Amniotic epithelial cell (primary cell): Measurements from ENCODE around the gene YIPF4.
"Not testable (repeated sequence)": the region's sequence is repeated elsewhere in the genome, so short reads cannot be mapped to it uniquely, and the experiment has no call there.

Source experiments
- DNase-seq: peaks from one replicate; pipeline ENCODE4 v3.0.0-alpha.2; 2010; ENCODE audit warnings: low read depth

The YIPF4 gene

GRCh38 chr2:32277674-32278477 is at the start of gene YIPF4:
YIPF4 (plus strand) TSS chr2:32277904; CDS start chr2:32278156, 252 bp downstream.
- DNase-seq, result peak; percentile 93

- no peak for DNase-seq
Observed at GRCh38 chr2:32228181-32228580, 49.5 kb upstream of the YIPF4 start.

- DNase-seq, result no peak
Observed at GRCh38 chr2:32229635-32230034, 48.1 kb upstream of the YIPF4 start.

- no peak for DNase-seq
Observed at GRCh38 chr2:32231959-32232358, 45.7 kb upstream of the YIPF4 start.

GRCh38 chr2:32235315-32235714 is 42.4 kb upstream of the YIPF4 start:
- no peak for DNase-seq

GRCh38 chr2:32237488-32237887 is 40.2 kb upstream of the YIPF4 start:
- no peak for DNase-seq

- no peak for DNase-seq
Observed at GRCh38 chr2:32237996-32238395, 39.7 kb upstream of the YIPF4 start.

GRCh38 chr2:32242331-32242730 is 35.4 kb upstream of the YIPF4 start:
- no peak for DNase-seq

GRCh38 chr2:32246911-32247310 is 30.8 kb upstream of the YIPF4 start:
- DNase-seq, result no peak

- no peak for DNase-seq
Observed at GRCh38 chr2:32248299-32248698, 29.4 kb upstream of the YIPF4 start.

- no peak for DNase-seq
Observed at GRCh38 chr2:32249731-32250236, 27.9 kb upstream of the YIPF4 start.

- no peak for DNase-seq
Observed at GRCh38 chr2:32250290-32250689, 27.4 kb upstream of the YIPF4 start.

GRCh38 chr2:32258242-32258641 is 19.5 kb upstream of the YIPF4 start:
- no peak for DNase-seq

GRCh38 chr2:32260376-32260775 is 17.3 kb upstream of the YIPF4 start:
- DNase-seq, result no peak

- no peak for DNase-seq
Observed at GRCh38 chr2:32262105-32262504, 15.6 kb upstream of the YIPF4 start.

GRCh38 chr2:32264422-32265105 is 13.1 kb upstream of the YIPF4 start, which contains the start of gene NLRC4:
NLRC4 (minus strand) TSS chr2:32264886; CDS start chr2:32256775, 8,111 bp downstream.
- no peak for DNase-seq

GRCh38 chr2:32271063-32271462 is 6.6 kb upstream of the YIPF4 start:
- DNase-seq, result no peak

GRCh38 chr2:32272279-32272678 is 5.4 kb upstream of the YIPF4 start:
- DNase-seq, result no peak

- no peak for DNase-seq
Observed at GRCh38 chr2:32274289-32274688, 3.4 kb upstream of the YIPF4 start.

- DNase-seq, result not testable (repeated sequence)
Observed at GRCh38 chr2:32275790-32276189, 1.9 kb upstream of the YIPF4 start.

- DNase-seq, result no peak
Observed at GRCh38 chr2:32277363-32277673, 386 bp upstream of the YIPF4 start.

- DNase-seq, result no peak
Observed at GRCh38 chr2:32278478-32278853, 762 bp downstream of the YIPF4 start.

GRCh38 chr2:32284321-32284720 is 6.6 kb downstream of the YIPF4 start:
- DNase-seq, result peak; percentile 60
